Adrenal gland (tissue), 12 donors: ENCODE results near the gene TBRG4. TPM values are rescaled to one million over a fixed set of nuclear protein-coding genes. Genes with fewer than 3 reads are reported as not detected.

Experiments used
- DNase-seq, 7 donors: peaks; one replicate each; pipeline ENCODE4 v3.0.0-alpha.2; 2019 to 2020
- H3K27ac ChIP-seq, 5 donors: fragments of 200-600 bp; sonication (generic) in 4 of 5; 1 replicate in 3 of 5; 2 replicates in 2 of 5; pipeline versions ENCODE4 v1.5.1 to v1.8.0; 2016 to 2020; ENCODE audit warnings: mild to moderate bottlenecking in 1 of 5
- H3K27me3 ChIP-seq: fragments of 200-600 bp; 2 replicates; pipeline ENCODE4 v1.8.0; 2021
- H3K36me3 ChIP-seq, 2 donors: fragments of 200-600 bp; replicated peaks in 1 of 2; 1 replicate in 1 of 2; 2 replicates in 1 of 2; pipeline versions ENCODE4 v1.5.1 to v1.8.0; 2018 to 2022
- H3K4me1 ChIP-seq, 2 donors: fragments of 200-600 bp; replicated peaks in 1 of 2; 1 replicate in 1 of 2; 2 replicates in 1 of 2; pipeline versions ENCODE4 v1.5.1 to v1.8.0; 2018 to 2021
- H3K4me3 ChIP-seq, 4 donors: fragments of 200-600 bp; sonication (generic) in 3 of 4; one replicate each; pipeline ENCODE4 v1.5.1; 2016 to 2018
- H3K9me3 ChIP-seq, 3 donors: fragments of 200-600 bp; sonication (generic) in 1 of 3; replicated peaks in 1 of 3; 1 replicate in 2 of 3; 2 replicates in 1 of 3; pipeline versions ENCODE4 v1.5.1 to v1.8.0; 2016 to 2021
- POLR2A ChIP-seq, 2 donors: fragments of 450-650 bp; IDR thresholded peaks; one replicate each; pipeline ENCODE4 v1.6.1; 2017; ENCODE audit warnings: antibody characterized with exemption in 2 of 2, mild to moderate bottlenecking in 2 of 2, moderate library complexity in 1 of 2
- WGBS, 4 donors: extraction: QIAGEN DNeasy Blood & Tissue Kit in 2 of 4; methylation state at CpG; one replicate each; pipeline versions ENCODE4 v1.1.5 to v1.1.7; 2013 to 2017; 5-methylcytosine and 5-hydroxymethylcytosine counted together
- intact Hi-C, 2 donors: fragments of 100-400 bp; cut with DNase I; formaldehyde crosslinking; loops; one replicate each; pipeline versions ENCODE4 v1.14.1 to v1.15.0; 2022 to 2023
- polyA plus RNA-seq, 3 donors: library from polyadenylated mRNA; stranded (reverse); fragments of 200-250 nt in 2 of 3; fragments of 350-450 nt in 1 of 3; fragmentation: Illumina TruSeq in 1 of 3; extraction: RNeasy Lipid Tissue Mini Kit (QIAGEN cat#74804) in 1 of 3; gene quantifications; one replicate each; pipeline ENCODE4 v1.2.3, GENCODE V29; 2013 to 2014
- total RNA-seq, 9 donors: library from RNA; depleted of rRNA in 4 of 9; stranded (reverse); fragments of >200 nt in 4 of 9; fragments of 120-200 nt in 1 of 9; fragmentation: NEBNext Ultra II Directional in 1 of 9; extraction: Animal tissue kit (Norgen Biotek cat#: 25700) in 1 of 9; gene quantifications; one replicate each; pipeline versions ENCODE4 v1.1.0 to v1.2.4, GENCODE V29; 2013 to 2023
- TF ChIP-seq, protein P1 (sequence below), 6 experiments: fragments of 450-650 bp in 4 of 6; fragments of 200-600 bp in 2 of 6; sonication (generic) in 1 of 6; IDR thresholded peaks; 1 replicate in 5 of 6; 2 replicates in 1 of 6; pipeline versions ENCODE4 v1.5.1 to v1.8.0; 2016 to 2021; ENCODE audit warnings: antibody characterized with exemption in 6 of 6, mild to moderate bottlenecking in 2 of 6, moderate library complexity in 1 of 6
- donor health status: healthy with polysubstance abuse.
- donor health status: Bipolar disorder and iron deficiency.
- donor health status: DM: yes; HTN: yes; CAD: no.
- donor health status: DM: no; HTN: no; CAD: no.
- donor health status: DM: no; HTN: no; CAD: no.
- donor health status: DM: yes; HTN: yes; CAD: no.

Gene TBRG4
- total and polyA plus RNA-seq, 12 donors = 41.4 to 85.8 (median 58.0) TPM

DNA sequence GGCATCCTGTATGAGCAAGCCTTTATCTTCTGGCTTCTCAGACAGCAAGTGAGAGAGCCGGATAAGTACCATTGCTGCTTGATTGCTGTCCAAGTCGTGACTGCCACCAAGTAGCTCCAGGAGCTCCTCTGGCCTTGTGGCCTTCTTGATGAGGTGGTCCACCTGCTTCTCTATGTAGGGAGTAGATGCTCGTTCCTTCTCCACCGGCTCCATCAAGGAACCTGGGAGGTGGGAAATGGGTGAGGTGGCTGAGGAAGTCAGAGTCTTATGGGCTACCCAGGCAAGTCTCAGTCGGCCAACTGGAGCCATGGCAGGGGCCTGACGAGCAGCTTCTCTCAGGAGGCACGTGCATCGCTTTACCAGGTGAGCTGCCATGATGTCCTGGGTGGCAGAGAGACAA is 2.6 kb downstream of the TBRG4 start:
- WGBS, 4 donors = 74 to 89% (median 81%) methylated on average over 8 of the region's 8 CpGs
- H3K36me3 ChIP-seq = peaks cover 0 to 52% of the 10 kb centered on the region in 2 donors
- no peak overlapping the region for H3K27ac ChIP-seq
- intact Hi-C loops = no loop called here
- H3K9me3 ChIP-seq = no peaks in the 10 kb centered on the region
- no peak overlapping the region for H3K4me3 ChIP-seq
- TF ChIP-seq POLR2A (IDR thresholded peaks at IDR 0.05) = no peak
- TF ChIP-seq, protein P1, sequence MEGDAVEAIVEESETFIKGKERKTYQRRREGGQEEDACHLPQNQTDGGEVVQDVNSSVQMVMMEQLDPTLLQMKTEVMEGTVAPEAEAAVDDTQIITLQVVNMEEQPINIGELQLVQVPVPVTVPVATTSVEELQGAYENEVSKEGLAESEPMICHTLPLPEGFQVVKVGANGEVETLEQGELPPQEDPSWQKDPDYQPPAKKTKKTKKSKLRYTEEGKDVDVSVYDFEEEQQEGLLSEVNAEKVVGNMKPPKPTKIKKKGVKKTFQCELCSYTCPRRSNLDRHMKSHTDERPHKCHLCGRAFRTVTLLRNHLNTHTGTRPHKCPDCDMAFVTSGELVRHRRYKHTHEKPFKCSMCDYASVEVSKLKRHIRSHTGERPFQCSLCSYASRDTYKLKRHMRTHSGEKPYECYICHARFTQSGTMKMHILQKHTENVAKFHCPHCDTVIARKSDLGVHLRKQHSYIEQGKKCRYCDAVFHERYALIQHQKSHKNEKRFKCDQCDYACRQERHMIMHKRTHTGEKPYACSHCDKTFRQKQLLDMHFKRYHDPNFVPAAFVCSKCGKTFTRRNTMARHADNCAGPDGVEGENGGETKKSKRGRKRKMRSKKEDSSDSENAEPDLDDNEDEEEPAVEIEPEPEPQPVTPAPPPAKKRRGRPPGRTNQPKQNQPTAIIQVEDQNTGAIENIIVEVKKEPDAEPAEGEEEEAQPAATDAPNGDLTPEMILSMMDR (IDR thresholded peaks at IDR 0.05) = no peak
- no peaks in the 10 kb centered on the region for H3K27me3 ChIP-seq
- peaks cover 15 to 27% of the 10 kb centered on the region in 2 donors for H3K4me1 ChIP-seq
- peak in 1 of 7 donors; percentile 10 for DNase-seq

DNA sequence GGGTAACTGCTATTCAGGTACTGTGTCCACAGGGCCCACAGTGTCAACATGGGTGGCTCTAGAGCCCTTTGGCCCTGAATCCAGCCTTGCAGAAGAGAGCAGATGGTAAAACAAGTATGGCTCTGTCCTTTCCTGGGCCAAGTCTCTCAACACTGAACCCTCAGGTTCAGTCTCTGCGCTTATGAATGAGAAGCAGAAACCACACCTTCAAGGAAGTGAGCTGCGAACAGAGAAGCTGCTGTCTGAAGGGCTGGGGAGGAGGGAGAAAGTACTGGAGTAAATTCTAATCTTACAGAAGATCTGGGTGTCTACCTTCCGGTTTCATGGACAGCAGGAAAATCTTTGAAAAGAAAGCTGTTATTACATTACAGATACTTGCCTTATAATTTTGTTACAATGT is 4.1 kb downstream of the TBRG4 start:
- Histone ChIP-seq H3K4me3 (no peak overlapping the region), H3K27me3 (no peaks in the 10 kb centered on the region), H3K9me3 (no peaks in the 10 kb centered on the region), H3K27ac (no peak overlapping the region), H3K4me1 (peaks cover 14 to 24% of the 10 kb centered on the region in 2 donors), H3K36me3 (peaks cover 0 to 67% of the 10 kb centered on the region in 2 donors)
- TF ChIP-seq, protein P1 (IDR thresholded peaks at IDR 0.05) = no peak
- no peak for TF ChIP-seq POLR2A (IDR thresholded peaks at IDR 0.05)
- DNase-seq = no peak
- intact Hi-C loops = no loop called here
- WGBS, 4 donors = 76 to 88% (median 81%) methylated on average over 3 of the region's 3 CpGs

DNA sequence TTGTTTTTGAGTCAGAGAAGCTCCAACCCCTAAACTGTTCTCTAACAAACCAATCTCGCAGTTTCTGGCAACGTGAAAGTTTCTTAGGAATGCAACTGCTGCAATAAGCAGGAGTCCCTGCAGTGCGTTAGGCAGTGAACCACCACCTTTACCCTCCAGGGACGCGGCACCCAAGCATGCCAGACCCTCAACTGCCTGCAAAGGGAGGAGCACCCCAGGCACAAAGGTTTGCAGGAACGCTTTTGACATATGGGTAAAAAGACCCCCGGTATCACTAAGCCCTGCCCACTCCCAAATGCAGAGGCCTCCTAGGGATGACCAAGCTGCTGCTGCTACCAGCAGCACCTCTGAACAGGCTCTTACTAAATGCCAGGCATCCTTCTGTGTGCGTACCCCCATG is 4.7 kb downstream of the TBRG4 start:
- H3K9me3 ChIP-seq = no peaks in the 10 kb centered on the region
- intact Hi-C loops = no loop called here
- H3K27ac ChIP-seq = no peak overlapping the region
- TF ChIP-seq, protein P1 (IDR thresholded peaks at IDR 0.05) = no peak
- no peak for TF ChIP-seq POLR2A (IDR thresholded peaks at IDR 0.05)
- WGBS, 4 donors = 66 to 91% (median 76%) methylated on average over 7 to 8 of the region's 8 CpGs
- H3K36me3 ChIP-seq = peaks cover 0 to 72% of the 10 kb centered on the region in 2 donors
- peaks cover 10 to 21% of the 10 kb centered on the region in 2 donors for H3K4me1 ChIP-seq
- DNase-seq = peak in 1 of 7 donors; percentile 10
- no peaks in the 10 kb centered on the region for H3K27me3 ChIP-seq
- H3K4me3 ChIP-seq = no peak overlapping the region

DNA sequence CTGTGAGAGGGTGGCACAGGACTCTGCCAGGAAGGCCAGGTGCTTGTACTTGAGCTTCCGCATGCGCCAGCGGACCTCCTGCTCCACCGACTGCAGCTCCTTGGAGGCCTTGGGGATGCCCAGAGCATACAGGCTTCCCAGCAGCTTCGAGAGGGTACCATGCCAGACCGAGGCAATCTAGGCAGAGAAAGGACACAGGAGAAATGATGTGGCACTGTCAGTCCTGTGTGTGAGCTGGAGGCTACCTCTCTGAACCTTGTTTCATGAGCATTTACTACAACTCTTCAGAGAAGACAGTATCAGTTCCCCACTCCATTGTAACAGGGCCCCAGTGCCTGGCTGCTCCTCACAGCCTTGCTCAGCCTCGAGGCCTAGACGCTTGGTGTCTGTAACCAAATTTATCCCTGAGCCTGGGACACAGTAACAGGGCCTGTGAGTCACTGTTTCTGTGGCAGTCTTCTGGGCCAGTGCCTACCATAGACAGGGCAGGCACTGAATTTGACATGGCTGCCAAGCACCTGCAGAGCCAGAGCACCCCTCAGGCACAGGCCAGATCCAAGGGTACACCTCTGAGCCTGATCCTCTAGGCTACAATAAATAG is 5.8 kb downstream of the TBRG4 start:
- no peaks in the 10 kb centered on the region for H3K27me3 ChIP-seq
- peak overlapping the region in 1 of 5 donors; percentile 1 for H3K27ac ChIP-seq
- H3K36me3 ChIP-seq = peaks cover 0 to 83% of the 10 kb centered on the region in 2 donors
- peak in 4 of 7 donors; percentile 23 to 36 (median 29) for DNase-seq
- H3K4me1 ChIP-seq = peaks cover 7 to 18% of the 10 kb centered on the region in 2 donors
- H3K4me3 ChIP-seq = no peak overlapping the region
- intact Hi-C loops = no loop called here
- no peaks in the 10 kb centered on the region for H3K9me3 ChIP-seq
- TF ChIP-seq, protein P1 (IDR thresholded peaks at IDR 0.05) = no peak
- no peak for TF ChIP-seq POLR2A (IDR thresholded peaks at IDR 0.05)
- 80 to 85% (median 82%) methylated on average over 4 to 8 of the region's 8 CpGs for WGBS, 4 donors
